Measurements from ENCODE around the gene ATP11B. TPM values are rescaled to one million over a fixed set of nuclear protein-coding genes. Genes with fewer than 3 reads are reported as not detected.
"Not testable (repeated sequence)": the region's sequence is repeated elsewhere in the genome, so short reads cannot be mapped to it uniquely, and the experiment has no call there.

The ATP11B gene
- polyA plus RNA-seq, 5 donors: 35.4 to 66.6 (median 62.4) TPM

GRCh38 chr3:182794455-182795388 is 1.4 kb downstream of the ATP11B start:
- peak; percentile 11 to 19 for DNase-seq

DNA sequence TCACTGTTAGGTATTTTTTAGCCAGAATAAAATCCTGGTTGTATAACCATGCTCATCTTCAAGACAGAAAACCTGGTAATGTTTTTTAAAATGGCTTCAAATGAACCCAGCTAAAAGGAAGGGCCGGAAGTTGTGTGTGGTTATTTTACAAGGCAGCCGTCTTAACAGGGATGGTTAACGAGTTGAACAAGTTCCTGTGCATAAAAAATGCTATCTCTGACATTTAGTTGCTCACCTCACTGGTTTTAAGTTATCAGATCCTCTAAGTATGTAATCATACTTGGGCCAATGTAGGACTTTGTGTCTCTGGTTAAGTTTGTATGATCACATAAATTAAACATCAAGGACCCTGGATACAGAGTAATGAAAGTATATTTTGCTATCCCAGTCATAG is 2.1 kb downstream of the ATP11B start:
- peak in 1 of 2 donors; percentile 14 for DNase-seq

GRCh38 chr3:182796310-182796709 is 3.0 kb downstream of the ATP11B start:
- DNase-seq: no peak

DNA sequence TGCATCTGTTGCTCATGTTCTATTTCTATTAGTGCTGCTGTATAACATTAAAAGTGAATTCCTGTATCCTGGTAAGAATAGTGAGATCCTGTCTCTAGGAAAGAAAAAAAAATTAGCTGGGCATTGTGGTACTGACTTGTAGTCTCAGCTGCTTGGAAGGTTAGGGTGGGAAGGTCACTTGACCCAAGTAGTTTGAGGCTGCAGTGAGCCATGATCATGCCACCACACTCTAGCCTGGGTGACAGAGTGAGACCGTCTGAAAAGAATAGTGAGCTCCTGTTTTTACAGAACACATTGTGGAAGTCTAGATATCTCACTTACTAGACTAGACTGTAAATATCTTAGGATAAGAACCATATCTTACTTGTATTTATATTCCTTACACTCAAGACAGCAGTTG is 4.6 kb downstream of the ATP11B start:
- no peak for DNase-seq

GRCh38 chr3:182799143-182799542 is 5.8 kb downstream of the ATP11B start:
- not testable (repeated sequence) for DNase-seq

GRCh38 chr3:182800508-182800907 is 7.2 kb downstream of the ATP11B start:
- DNase-seq: no peak

DNA sequence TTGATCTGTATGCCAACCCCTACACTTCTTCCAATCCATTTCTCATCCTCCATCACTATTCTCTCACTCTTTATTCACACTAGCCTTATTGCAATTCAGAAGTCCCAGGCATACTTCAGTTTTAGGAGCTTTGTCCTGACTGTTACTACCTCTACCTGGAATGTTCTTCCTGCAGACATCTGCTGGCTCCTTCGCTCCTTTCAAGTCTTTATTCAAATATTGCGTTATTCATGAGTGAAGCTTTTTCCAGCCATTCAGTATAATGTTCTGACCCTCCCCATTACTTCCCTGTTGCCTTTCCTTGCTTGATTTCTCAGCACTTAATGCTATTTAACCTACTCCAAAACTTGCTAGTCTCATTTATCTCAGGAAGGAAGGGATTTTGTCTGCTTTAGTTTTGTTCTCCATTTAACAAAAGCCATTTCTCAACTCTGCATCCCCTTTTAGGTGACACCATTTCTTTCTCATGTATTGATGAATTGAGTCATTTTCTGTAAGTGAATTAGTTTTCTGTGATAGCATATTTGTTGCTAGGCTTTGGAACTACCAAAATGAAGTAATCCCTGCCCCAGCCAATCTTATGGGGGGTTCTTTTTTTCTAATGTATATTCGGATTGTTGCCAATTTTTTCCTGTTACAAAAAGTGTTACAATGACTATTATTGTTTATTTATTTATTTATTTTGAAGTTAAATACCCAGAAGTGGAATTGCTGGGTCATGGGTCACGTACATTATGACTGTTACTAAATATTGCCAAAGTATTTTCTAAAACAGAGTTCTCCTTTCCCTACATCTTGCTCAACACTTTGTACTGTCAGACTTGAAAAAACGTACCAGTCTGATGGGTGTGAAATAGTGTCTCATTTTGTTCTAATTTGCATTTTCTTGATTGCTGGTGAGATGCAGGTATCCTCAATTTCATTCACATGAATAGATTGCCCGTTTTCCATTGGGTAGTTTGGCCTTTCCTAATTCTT is 9.4 kb downstream of the ATP11B start:
- DNase-seq: no peak

- no peak for DNase-seq
Measured at GRCh38 chr3:182803596-182803995, 10.3 kb downstream of the ATP11B start.

DNA sequence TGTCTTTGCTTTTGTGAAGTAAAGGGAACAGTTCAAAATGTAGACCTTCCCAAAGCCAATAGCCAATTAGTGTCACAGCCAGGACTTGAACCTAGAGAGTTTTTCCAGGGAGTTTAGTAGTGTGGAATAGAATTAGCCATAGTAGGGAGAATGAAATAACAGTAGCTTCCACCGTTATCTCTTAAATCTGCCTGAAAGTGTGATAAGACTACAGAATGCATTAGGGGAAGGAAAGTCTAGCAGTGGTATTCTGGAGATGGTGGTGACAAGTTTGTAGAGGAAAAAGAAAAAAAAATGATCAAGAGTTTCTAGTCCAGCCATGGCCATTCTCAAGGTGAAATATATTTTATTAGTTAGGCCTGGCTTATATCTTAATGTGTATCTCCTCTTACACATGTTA is 13.8 kb downstream of the ATP11B start:
- DNase-seq: no peak

DNA sequence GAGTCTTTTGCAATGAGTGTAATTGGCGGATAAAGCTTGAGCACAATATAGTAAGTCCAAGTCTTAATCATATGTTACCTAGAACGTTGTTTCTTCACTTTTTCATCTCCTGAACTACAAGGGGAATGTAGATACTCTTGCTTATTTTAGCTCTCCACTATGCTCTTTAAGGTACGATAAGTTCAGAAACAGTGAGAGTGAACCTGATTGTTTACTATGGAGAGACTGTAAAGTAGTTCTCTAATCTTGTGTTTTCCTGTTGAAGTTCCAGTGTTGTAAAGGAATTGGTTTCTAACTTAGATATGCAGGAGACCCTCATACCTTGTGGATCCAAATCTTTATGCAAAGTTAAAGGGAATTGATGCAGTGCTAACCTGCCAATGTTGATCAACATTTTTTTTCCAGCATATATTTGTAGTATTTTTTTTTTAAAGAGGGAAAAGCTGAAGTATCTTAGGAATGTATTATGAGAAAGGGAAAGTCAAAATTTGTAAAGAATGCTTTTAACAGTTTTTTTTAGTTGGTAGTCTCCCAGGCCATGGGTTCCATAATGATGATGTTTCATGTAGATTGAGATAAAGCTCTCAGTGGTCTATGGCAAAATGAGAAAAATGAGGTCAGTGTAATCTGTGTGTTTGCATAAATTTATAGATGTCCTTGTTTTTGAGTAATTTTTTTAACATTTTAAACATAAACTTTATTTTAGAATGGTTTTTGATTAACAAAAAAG is 14.9 kb downstream of the ATP11B start:
- no peak for DNase-seq

- no peak for DNase-seq
Measured at GRCh38 chr3:182809531-182809930, 16.2 kb downstream of the ATP11B start.

DNA sequence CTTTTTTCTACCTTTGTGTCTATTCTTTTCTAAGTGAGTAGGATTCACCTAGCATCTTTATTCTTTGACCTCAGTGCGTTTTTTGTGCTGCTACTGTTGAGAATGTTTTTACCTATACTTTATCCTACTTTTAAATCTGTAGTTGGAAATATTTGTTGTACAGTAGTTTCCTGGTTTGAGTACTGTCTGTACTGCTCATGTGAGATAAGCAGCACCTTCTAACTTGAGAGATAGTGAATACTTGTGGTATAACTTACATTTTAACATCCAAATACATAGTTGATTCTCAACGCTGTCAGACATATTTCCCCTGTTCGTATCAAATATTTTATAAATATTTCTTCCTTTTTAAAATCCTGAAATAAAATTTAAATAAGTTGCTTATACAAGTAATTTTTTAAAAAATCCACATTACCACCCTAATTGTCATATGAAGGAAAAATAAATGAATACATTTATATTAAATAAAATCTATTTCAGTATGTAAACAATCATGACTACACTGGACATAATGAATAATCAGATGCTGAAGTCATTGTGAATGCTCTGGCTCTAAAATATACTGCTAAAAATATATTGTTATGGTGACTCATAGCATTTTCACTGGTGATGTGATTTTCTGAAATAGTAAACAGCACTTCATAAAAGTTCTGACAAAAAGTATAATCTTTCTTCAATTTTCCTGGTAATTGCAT is 17.4 kb downstream of the ATP11B start:
- DNase-seq: no peak

GRCh38 chr3:182811269-182811596 is 17.9 kb downstream of the ATP11B start:
- DNase-seq: no peak

- no peak for DNase-seq
Measured at GRCh38 chr3:182812123-182812522, 18.8 kb downstream of the ATP11B start.

GRCh38 chr3:182814419-182815062 is 21.2 kb downstream of the ATP11B start:
- no peak for DNase-seq

DNA sequence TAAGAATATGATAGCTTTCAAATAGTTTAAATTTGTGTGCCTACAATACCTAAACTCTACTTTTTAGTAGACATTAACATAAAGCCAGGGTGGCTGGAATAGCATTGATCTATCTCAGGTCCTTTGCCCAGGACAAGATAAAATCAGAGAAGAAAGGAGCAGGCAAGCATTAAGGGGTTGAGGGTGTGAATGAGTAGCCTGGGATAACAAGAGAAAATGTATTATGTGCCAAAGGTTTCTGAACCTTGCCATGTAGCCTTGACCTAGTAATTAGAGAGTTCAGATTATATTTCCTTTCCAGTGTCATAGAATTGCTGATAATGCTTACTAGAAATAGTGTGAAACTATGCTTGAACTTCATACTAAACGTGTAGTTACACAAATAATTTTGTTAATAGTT is 22.9 kb downstream of the ATP11B start:
- no peak for DNase-seq

GRCh38 chr3:182818296-182818978 is 25.1 kb downstream of the ATP11B start:
- DNase-seq: no peak

DNA sequence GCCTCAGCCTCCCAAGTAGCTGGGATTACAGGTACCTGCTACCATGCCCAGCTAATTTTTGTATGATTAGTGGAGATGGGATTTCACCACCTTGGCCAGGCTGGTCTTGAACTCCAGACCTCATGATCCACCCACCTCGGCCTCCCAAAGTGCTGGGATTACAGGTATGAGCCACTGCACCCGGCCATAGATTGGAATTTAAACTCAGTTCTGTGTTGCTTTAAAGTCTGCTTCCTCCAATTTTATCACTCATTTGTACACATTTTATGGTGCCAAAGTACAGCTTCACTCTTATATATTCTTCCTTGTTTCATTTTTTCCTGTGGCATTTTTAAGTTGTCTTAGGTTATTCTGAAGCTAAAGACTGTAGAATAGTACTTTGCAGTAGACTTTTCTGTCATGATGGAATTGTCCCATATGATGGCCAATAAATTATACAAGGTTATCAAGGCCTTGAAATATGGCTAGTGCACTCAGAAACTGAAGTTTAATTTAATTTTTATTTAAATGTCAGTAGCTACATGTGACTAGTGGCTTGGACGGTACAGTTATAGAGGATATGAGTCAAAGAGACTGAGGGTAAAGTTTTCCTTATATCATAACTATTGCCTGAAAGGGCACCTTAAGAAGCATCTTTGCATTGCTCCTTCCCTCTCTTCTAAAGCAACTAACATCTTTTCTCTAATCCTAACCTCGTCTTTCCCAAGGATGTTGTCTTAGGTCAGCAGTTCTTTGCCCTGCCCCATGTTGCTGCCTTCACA is 28.1 kb downstream of the ATP11B start:
- DNase-seq: no peak

DNA sequence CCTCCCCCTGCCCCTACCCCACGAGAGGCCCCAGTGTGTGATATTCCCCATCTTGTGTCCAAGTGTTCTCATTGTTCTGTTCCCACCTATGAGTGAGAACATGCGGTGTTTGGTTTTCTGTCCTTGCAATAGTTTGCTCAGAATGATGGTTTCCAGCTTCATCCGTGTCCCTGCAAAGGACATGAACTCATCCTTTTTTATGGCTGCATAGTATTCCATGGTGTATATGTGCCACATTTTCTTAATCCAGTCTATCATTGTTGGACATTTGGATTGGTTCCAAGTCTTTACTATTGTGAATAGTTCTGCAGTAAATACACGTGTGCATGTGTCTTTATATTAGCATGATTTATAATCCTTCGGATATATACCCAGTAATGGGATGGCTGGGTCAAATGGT is 29.0 kb downstream of the ATP11B start:
- not testable (repeated sequence) for DNase-seq

All from right lung (tissue), 5 donors.